GM23248 (cell line): ENCODE results near the gene OLIG2. TPM values are rescaled to one million over a fixed set of nuclear protein-coding genes. Genes with fewer than 3 reads are reported as not detected.
A peak's percentile ranks its signal among the peaks of the same experiment; 100 is the strongest.

Experiments
- DNase-seq: peaks from one replicate; pipeline ENCODE4 v3.0.0-alpha.2; 2015
- H2AFZ ChIP-seq: fragments of 200-600 bp; sonication (generic); 2 replicates; pipeline ENCODE4 v1.6.1; 2016; ENCODE audit warnings: antibody characterized with exemption
- H3F3A ChIP-seq: fragments of 200-600 bp; sonication (generic); 2 replicates; pipeline ENCODE4 v1.6.1; 2016; ENCODE audit warnings: mild to moderate bottlenecking, antibody characterized with exemption, mixed run types; ENCODE audit not compliant: insufficient read depth
- H3K27ac ChIP-seq: fragments of 200-600 bp; sonication (generic); 2 replicates; pipeline ENCODE4 v1.5.1; 2016; ENCODE audit warnings: mild to moderate bottlenecking
- H3K27me3 ChIP-seq: fragments of 200-600 bp; sonication (generic); replicated peaks from 2 replicates; pipeline ENCODE4 v1.6.1; 2016; ENCODE audit warnings: mild to moderate bottlenecking; ENCODE audit not compliant: insufficient read depth
- H3K36me3 ChIP-seq: fragments of 200-600 bp; sonication (generic); 2 replicates; pipeline ENCODE4 v1.6.1; 2016; ENCODE audit warnings: low read depth, mild to moderate bottlenecking
- H3K4me1 ChIP-seq: fragments of 200-600 bp; sonication (generic); 2 replicates; pipeline ENCODE4 v1.6.1; 2016; ENCODE audit warnings: mild to moderate bottlenecking; ENCODE audit not compliant: insufficient read depth
- H3K4me2 ChIP-seq: fragments of 200-600 bp; sonication (generic); one replicate; pipeline ENCODE4 v1.6.1; 2016; ENCODE audit warnings: mild to moderate bottlenecking; ENCODE audit not compliant: unreplicated experiment
- H3K4me3 ChIP-seq: fragments of 200-600 bp; sonication (generic); 2 replicates; pipeline ENCODE4 v1.5.1; 2016; ENCODE audit warnings: mild to moderate bottlenecking
- H3K79me2 ChIP-seq: fragments of 200-600 bp; sonication (generic); 2 replicates; pipeline ENCODE4 v1.6.1; 2016; ENCODE audit warnings: mild to moderate bottlenecking; ENCODE audit not compliant: insufficient read depth
- H3K9ac ChIP-seq: fragments of 200-600 bp; sonication (generic); 2 replicates; pipeline ENCODE4 v1.6.1; 2016; ENCODE audit warnings: mild to moderate bottlenecking
- H3K9me2 ChIP-seq: fragments of 200-600 bp; sonication (generic); 2 replicates; pipeline ENCODE4 v1.6.1; 2016; ENCODE audit warnings: mixed run types, mild to moderate bottlenecking, moderate library complexity; ENCODE audit not compliant: insufficient read depth
- H3K9me3 ChIP-seq: fragments of 200-600 bp; sonication (generic); one replicate; pipeline ENCODE4 v1.6.1; 2017; ENCODE audit warnings: low read depth
- H4K20me1 ChIP-seq: fragments of 200-600 bp; sonication (generic); 2 replicates; pipeline ENCODE4 v1.6.0; 2016; ENCODE audit not compliant: insufficient read depth
- EZH2 ChIP-seq: fragments of 200-600 bp; sonication (generic); IDR thresholded peaks from 2 replicates; pipeline ENCODE4 v1.6.1; 2018; ENCODE audit warnings: antibody characterized with exemption, mild to moderate bottlenecking; ENCODE audit not compliant: insufficient read depth, poor library complexity, severe bottlenecking
- EZH2phosphoT487 ChIP-seq: fragments of 200-600 bp; sonication (generic); IDR thresholded peaks from 2 replicates; pipeline ENCODE4 v1.6.1; 2018; ENCODE audit warnings: antibody characterized with exemption, moderate library complexity, mild to moderate bottlenecking, low read depth; ENCODE audit not compliant: insufficient read depth
- WGBS, 2 experiments: methylation state at CpG; one replicate each; pipeline ENCODE4 v1.1.6; 2015 to 2017; ENCODE audit warnings: low lambda C conversion rate in 2 of 2, low coverage in 1 of 2; ENCODE audit errors: missing lambda C conversion rate in 2 of 2; 5-methylcytosine and 5-hydroxymethylcytosine counted together
- in situ Hi-C: fragments of 300-500 bp; cut with MboI; formaldehyde crosslinking; loops from 2 replicates; pipeline ENCODE4 v1.15.0; 2020
- polyA plus RNA-seq: library from polyadenylated mRNA; unstranded; fragments of >200 nt; fragmentation: Nextera tagmentation; extraction: Ambion mirVana; gene quantifications from 2 replicates; pipeline ENCODE4 v1.2.1, GENCODE V29; 2016
- total RNA-seq: library from RNA; depleted of rRNA; stranded (reverse); fragments of >200 nt; shearing (Covaris generic); gene quantifications from 2 replicates; pipeline ENCODE4 v1.2.3, GENCODE V29; 2014

OLIG2 gene
- total and polyA plus RNA-seq, 2 experiments from 2014 or later, result not detected

DNA sequence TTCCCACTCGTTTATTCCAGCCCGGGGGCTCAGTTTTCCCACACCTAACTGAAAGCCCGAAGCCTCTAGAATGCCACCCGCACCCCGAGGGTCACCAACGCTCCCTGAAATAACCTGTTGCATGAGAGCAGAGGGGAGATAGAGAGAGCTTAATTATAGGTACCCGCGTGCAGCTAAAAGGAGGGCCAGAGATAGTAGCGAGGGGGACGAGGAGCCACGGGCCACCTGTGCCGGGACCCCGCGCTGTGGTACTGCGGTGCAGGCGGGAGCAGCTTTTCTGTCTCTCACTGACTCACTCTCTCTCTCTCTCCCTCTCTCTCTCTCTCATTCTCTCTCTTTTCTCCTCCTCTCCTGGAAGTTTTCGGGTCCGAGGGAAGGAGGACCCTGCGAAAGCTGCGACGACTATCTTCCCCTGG, 716 bp downstream of the OLIG2 start:
- in situ Hi-C loops, result no loop called here
- Histone ChIP-seq H3K4me2 (no peak overlapping the region), H3K27ac (no peak overlapping the region), H3F3A (no peaks in the 10 kb centered on the region), H3K4me1 (no peaks in the 10 kb centered on the region), H3K36me3 (no peaks in the 10 kb centered on the region), H3K9me2 (no peaks in the 10 kb centered on the region), H3K27me3 (peaks cover 97% of the 10 kb centered on the region), H4K20me1 (no peaks in the 10 kb centered on the region), H3K79me2 (no peaks in the 10 kb centered on the region), H3K9ac (no peak overlapping the region), H3K4me3 (no peak overlapping the region), H2AFZ (no peak overlapping the region), H3K9me3 (no peaks in the 10 kb centered on the region)
- no peak for TF ChIP-seq EZH2
- TF ChIP-seq EZH2phosphoT487, result 0 out of 2 replicates have a peak, but pooled peaks have one; percentile 41
- no peak for DNase-seq
- WGBS, 2 experiments, result 4 to 10% methylated on average over 12 to 21 of the region's 21 CpGs

DNA sequence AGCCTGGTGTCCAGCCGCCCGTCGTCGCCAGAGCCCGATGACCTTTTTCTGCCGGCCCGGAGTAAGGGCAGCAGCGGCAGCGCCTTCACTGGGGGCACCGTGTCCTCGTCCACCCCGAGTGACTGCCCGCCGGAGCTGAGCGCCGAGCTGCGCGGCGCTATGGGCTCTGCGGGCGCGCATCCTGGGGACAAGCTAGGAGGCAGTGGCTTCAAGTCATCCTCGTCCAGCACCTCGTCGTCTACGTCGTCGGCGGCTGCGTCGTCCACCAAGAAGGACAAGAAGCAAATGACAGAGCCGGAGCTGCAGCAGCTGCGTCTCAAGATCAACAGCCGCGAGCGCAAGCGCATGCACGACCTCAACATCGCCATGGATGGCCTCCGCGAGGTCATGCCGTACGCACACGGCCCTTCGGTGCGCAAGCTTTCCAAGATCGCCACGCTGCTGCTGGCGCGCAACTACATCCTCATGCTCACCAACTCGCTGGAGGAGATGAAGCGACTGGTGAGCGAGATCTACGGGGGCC, 1.2 kb downstream of the OLIG2 start:
- H3K9me2 ChIP-seq, result no peaks in the 10 kb centered on the region
- H3K27me3 ChIP-seq, result peaks cover 97% of the 10 kb centered on the region
- no peaks in the 10 kb centered on the region for H3K9me3 ChIP-seq
- H3K4me3 ChIP-seq, result no peak overlapping the region
- H3K27ac ChIP-seq, result no peak overlapping the region
- 2 to 3% methylated on average over 52 to 54 of the region's 54 CpGs for WGBS, 2 experiments
- no peaks in the 10 kb centered on the region for H3K36me3 ChIP-seq
- H3K9ac ChIP-seq, result no peak overlapping the region
- no peak overlapping the region for H2AFZ ChIP-seq
- H3F3A ChIP-seq, result no peaks in the 10 kb centered on the region
- no peaks in the 10 kb centered on the region for H4K20me1 ChIP-seq
- DNase-seq, result peak; percentile 32
- in situ Hi-C loops, result no loop called here
- no peak for TF ChIP-seq EZH2
- no peak for TF ChIP-seq EZH2phosphoT487
- H3K4me2 ChIP-seq, result no peak overlapping the region
- no peaks in the 10 kb centered on the region for H3K4me1 ChIP-seq
- no peaks in the 10 kb centered on the region for H3K79me2 ChIP-seq

DNA sequence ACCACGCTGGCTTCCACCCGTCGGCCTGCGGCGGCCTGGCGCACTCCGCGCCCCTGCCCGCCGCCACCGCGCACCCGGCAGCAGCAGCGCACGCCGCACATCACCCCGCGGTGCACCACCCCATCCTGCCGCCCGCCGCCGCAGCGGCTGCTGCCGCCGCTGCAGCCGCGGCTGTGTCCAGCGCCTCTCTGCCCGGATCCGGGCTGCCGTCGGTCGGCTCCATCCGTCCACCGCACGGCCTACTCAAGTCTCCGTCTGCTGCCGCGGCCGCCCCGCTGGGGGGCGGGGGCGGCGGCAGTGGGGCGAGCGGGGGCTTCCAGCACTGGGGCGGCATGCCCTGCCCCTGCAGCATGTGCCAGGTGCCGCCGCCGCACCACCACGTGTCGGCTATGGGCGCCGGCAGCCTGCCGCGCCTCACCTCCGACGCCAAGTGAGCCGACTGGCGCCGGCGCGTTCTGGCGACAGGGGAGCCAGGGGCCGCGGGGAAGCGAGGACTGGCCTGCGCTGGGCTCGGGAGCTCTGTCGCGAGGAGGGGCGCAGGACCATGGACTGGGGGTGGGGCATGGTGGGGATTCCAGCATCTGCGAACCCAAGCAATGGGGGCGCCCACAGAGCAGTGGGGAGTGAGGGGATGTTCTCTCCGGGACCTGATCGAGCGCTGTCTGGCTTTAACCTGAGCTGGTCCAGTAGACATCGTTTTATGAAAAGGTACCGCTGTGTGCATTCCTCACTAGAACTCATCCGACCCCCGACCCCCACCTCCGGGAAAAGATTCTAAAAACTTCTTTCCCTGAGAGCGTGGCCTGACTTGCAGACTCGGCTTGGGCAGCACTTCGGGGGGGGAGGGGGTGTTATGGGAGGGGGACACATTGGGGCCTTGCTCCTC, 1.9 kb downstream of the OLIG2 start:
- H3K9me2 ChIP-seq, result no peaks in the 10 kb centered on the region
- in situ Hi-C loops, result no loop called here
- H2AFZ ChIP-seq, result no peak overlapping the region
- H3K4me1 ChIP-seq, result no peaks in the 10 kb centered on the region
- H3K79me2 ChIP-seq, result no peaks in the 10 kb centered on the region
- TF ChIP-seq EZH2, result no peak
- no peak for TF ChIP-seq EZH2phosphoT487
- H3K27ac ChIP-seq, result no peak overlapping the region
- H3K4me3 ChIP-seq, result no peak overlapping the region
- H3K9ac ChIP-seq, result no peak overlapping the region
- H3K9me3 ChIP-seq, result no peaks in the 10 kb centered on the region
- no peak overlapping the region for H3K4me2 ChIP-seq
- WGBS, 2 experiments, result 5 to 11% methylated on average over 44 to 56 of the region's 85 CpGs
- no peaks in the 10 kb centered on the region for H3F3A ChIP-seq
- no peak for DNase-seq
- H4K20me1 ChIP-seq, result no peaks in the 10 kb centered on the region
- no peaks in the 10 kb centered on the region for H3K36me3 ChIP-seq
- H3K27me3 ChIP-seq, result peaks cover 97% of the 10 kb centered on the region

DNA sequence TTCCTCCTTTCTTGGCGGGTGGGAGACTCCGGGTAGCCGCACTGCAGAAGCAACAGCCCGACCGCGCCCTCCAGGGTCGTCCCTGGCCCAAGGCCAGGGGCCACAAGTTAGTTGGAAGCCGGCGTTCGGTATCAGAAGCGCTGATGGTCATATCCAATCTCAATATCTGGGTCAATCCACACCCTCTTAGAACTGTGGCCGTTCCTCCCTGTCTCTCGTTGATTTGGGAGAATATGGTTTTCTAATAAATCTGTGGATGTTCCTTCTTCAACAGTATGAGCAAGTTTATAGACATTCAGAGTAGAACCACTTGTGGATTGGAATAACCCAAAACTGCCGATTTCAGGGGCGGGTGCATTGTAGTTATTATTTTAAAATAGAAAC, 2.5 kb downstream of the OLIG2 start:
- 1 to 3% methylated on average over 15 of the region's 15 CpGs for WGBS, 2 experiments
- no peaks in the 10 kb centered on the region for H3K9me3 ChIP-seq
- no peaks in the 10 kb centered on the region for H3F3A ChIP-seq
- peaks cover 96% of the 10 kb centered on the region for H3K27me3 ChIP-seq
- H3K9me2 ChIP-seq, result no peaks in the 10 kb centered on the region
- H3K36me3 ChIP-seq, result no peaks in the 10 kb centered on the region
- H2AFZ ChIP-seq, result no peak overlapping the region
- DNase-seq, result no peak
- no peaks in the 10 kb centered on the region for H3K79me2 ChIP-seq
- H4K20me1 ChIP-seq, result no peaks in the 10 kb centered on the region
- no peak overlapping the region for H3K4me3 ChIP-seq
- H3K27ac ChIP-seq, result no peak overlapping the region
- H3K4me1 ChIP-seq, result no peaks in the 10 kb centered on the region
- H3K9ac ChIP-seq, result no peak overlapping the region
- no peak for TF ChIP-seq EZH2phosphoT487
- TF ChIP-seq EZH2, result peak; percentile 95
- H3K4me2 ChIP-seq, result no peak overlapping the region
- in situ Hi-C loops, result no loop called here
